Measurements from ENCODE around the gene SNX27.

Gene SNX27

DNA sequence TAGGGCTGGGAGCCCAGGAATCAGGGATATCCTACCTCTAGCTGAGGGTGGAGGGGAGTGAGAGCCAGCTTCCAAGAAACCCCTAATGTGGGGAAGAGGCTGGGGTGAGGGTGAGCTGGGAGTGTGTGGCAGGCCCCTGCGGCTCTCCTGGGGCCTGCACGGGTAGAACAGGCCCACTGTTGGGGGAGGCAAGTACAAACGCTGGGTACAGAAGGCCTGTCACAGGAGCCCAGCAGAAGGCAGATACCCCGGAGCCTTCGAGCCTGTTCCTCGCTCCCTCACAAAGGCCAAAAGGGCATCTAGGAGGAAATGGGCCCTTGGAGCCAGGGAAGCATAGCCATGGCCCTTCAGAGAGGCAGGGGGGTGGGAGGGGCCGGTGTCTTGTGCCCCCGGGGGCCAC lies 91.1 kb downstream of the SNX27 start:
- TF ChIP-seq, protein P1, sequence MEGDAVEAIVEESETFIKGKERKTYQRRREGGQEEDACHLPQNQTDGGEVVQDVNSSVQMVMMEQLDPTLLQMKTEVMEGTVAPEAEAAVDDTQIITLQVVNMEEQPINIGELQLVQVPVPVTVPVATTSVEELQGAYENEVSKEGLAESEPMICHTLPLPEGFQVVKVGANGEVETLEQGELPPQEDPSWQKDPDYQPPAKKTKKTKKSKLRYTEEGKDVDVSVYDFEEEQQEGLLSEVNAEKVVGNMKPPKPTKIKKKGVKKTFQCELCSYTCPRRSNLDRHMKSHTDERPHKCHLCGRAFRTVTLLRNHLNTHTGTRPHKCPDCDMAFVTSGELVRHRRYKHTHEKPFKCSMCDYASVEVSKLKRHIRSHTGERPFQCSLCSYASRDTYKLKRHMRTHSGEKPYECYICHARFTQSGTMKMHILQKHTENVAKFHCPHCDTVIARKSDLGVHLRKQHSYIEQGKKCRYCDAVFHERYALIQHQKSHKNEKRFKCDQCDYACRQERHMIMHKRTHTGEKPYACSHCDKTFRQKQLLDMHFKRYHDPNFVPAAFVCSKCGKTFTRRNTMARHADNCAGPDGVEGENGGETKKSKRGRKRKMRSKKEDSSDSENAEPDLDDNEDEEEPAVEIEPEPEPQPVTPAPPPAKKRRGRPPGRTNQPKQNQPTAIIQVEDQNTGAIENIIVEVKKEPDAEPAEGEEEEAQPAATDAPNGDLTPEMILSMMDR (IDR thresholded peaks at IDR 0.05; ENCODE audit: poor library complexity, severe bottlenecking) = no peak
- Histone ChIP-seq H3K4me3 (ENCODE audit: severe bottlenecking) (no peak overlapping the region), H3K9me3 (ENCODE audit: severe bottlenecking) (no peaks in the 10 kb centered on the region), H3K27me3 (ENCODE audit: insufficient read depth, poor library complexity, severe bottlenecking) (no peaks in the 10 kb centered on the region), H3K4me1 (ENCODE audit: insufficient read depth, poor library complexity, severe bottlenecking) (no peaks in the 10 kb centered on the region), H3K36me3 (ENCODE audit: low read depth) (peaks cover 4% of the 10 kb centered on the region; the same call in 1 of the 2 replicates), H3K27ac (ENCODE audit: poor library complexity, severe bottlenecking) (no peak overlapping the region)
- ATAC-seq (ENCODE audit: low read depth) (no peak), DNase-seq (ENCODE audit: low spot score) (no peak)

DNA sequence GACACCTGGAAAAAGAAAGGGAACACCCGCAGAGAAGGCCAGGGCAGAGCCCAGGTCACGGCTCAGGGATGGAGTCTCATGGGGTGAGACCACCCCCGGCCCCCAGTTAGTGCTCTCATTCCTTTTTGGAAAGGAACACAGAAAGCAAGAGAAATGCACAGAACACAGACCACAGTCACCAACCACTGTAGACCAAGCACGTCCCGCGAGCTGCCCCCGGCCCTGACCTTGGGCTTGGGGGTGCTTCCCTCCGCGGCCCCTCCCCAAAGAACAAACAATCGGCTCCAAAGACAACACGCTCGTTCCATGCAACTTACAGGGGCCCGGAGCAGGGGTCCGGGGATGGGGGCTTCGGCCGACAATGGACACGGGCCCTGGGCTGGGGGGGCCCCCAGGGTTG lies 92.0 kb downstream of the SNX27 start:
- Histone ChIP-seq H3K27me3 (ENCODE audit: insufficient read depth, poor library complexity, severe bottlenecking) (no peaks in the 10 kb centered on the region), H3K27ac (ENCODE audit: poor library complexity, severe bottlenecking) (no peak overlapping the region), H3K36me3 (ENCODE audit: low read depth) (peaks cover under 1% of the 10 kb centered on the region; the same call in 1 of the 2 replicates), H3K9me3 (ENCODE audit: severe bottlenecking) (no peaks in the 10 kb centered on the region), H3K4me3 (ENCODE audit: severe bottlenecking) (no peak overlapping the region), H3K4me1 (ENCODE audit: insufficient read depth, poor library complexity, severe bottlenecking) (no peaks in the 10 kb centered on the region)
- DNase-seq (ENCODE audit: low spot score) = no peak
- ATAC-seq (ENCODE audit: low read depth) = no peak
- TF ChIP-seq, protein P1 (IDR thresholded peaks at IDR 0.05; ENCODE audit: poor library complexity, severe bottlenecking) = no peak

DNA sequence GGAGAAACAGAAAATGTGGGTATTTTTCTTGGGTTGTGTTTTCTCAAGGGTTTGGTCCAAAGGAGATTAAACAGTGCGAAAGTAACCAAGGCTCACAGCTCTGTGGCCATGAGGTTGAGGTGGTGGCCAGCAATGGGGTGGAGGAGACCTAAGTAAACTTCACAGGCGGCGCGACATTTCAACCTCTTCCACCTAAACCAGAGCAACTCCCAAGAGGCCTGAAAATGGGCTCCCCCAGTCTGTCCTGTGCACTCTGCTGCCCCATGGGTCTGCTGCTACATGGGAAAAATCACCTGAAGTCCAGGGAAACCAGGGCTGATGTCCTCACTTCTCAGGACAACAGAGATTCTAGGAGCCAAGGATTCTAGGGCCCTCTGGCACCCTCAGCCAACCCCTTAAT lies 92.4 kb downstream of the SNX27 start:
- Histone ChIP-seq H3K27me3 (ENCODE audit: insufficient read depth, poor library complexity, severe bottlenecking) (no peaks in the 10 kb centered on the region), H3K9me3 (ENCODE audit: severe bottlenecking) (no peaks in the 10 kb centered on the region), H3K4me3 (ENCODE audit: severe bottlenecking) (no peak overlapping the region), H3K4me1 (ENCODE audit: insufficient read depth, poor library complexity, severe bottlenecking) (no peaks in the 10 kb centered on the region), H3K27ac (ENCODE audit: poor library complexity, severe bottlenecking) (no peak overlapping the region), H3K36me3 (ENCODE audit: low read depth) (no peaks in the 10 kb centered on the region; the same call in 1 of the 2 replicates)
- no peak for ATAC-seq (ENCODE audit: low read depth)
- TF ChIP-seq, protein P1 (IDR thresholded peaks at IDR 0.05; ENCODE audit: poor library complexity, severe bottlenecking) = no peak
- no peak for DNase-seq (ENCODE audit: low spot score)

DNA sequence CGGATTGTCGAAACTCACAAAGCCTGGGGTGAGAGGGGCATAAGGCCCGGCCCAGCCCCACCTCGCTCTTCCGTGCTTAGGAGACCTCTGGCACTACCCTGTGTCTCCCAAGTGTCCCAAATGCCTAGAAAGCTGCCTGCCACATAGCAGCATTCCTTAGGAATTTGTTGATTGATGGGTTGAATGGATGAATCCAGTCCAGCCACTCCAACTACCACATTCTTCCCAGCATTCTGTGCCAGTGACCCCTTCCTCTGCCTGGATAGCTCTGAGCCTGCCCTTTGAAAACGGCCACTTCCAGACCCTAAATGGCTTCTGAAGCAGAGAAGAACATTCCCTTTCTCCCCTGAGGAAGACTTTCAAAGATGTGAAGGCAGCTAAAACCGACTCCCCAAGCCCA lies 93.3 kb downstream of the SNX27 start:
- H3K36me3 ChIP-seq (ENCODE audit: low read depth) = no peaks in the 10 kb centered on the region
- ATAC-seq (ENCODE audit: low read depth) (no peak), DNase-seq (ENCODE audit: low spot score) (no peak)
- TF ChIP-seq, protein P1 (IDR thresholded peaks at IDR 0.05; ENCODE audit: poor library complexity, severe bottlenecking) = no peak
- H3K27me3 ChIP-seq (ENCODE audit: insufficient read depth, poor library complexity, severe bottlenecking) = no peaks in the 10 kb centered on the region
- no peaks in the 10 kb centered on the region for H3K4me1 ChIP-seq (ENCODE audit: insufficient read depth, poor library complexity, severe bottlenecking)
- no peaks in the 10 kb centered on the region for H3K9me3 ChIP-seq (ENCODE audit: severe bottlenecking)
- H3K4me3 ChIP-seq (ENCODE audit: severe bottlenecking) = no peak overlapping the region
- no peak overlapping the region for H3K27ac ChIP-seq (ENCODE audit: poor library complexity, severe bottlenecking)

DNA sequence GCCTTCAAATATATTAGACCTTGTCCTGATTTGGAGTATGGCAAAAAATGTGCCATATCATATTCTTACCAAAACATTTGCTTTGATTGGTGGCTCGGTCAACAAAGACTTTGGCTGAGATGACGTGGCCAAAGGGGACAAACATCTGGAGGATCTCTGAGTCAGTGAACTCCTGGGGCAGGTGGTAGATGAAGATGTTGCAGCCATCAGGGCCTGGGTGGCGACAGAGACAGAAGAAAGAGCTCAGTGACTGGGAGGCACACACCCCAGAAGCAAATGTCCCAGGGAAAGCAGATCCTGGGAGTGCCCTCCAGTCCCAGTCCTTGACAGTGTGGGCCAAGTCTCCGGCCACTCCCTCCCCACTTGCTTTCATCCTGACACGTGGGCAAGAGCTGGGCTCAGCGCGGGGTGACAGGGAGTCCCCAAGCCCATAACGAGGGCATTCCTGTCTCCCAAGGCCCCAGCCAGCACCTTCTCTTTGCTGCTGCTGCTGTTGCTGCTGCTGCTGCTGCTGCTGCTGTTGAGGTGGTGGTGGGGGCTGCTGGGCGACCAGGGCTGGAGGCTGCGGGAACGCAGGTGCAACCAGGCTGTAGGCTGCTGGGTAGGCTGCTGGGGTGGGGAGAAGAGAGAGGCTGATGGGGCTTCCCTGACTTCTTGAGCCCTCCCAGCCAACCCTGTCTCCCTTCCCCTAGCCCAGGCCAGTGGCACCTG lies 94.1 kb downstream of the SNX27 start:
- no peaks in the 10 kb centered on the region for H3K36me3 ChIP-seq (ENCODE audit: low read depth)
- no peak overlapping the region for H3K27ac ChIP-seq (ENCODE audit: poor library complexity, severe bottlenecking)
- no peak for DNase-seq (ENCODE audit: low spot score)
- TF ChIP-seq, protein P1 (IDR thresholded peaks at IDR 0.05; ENCODE audit: poor library complexity, severe bottlenecking) = no peak
- no peak overlapping the region for H3K4me3 ChIP-seq (ENCODE audit: severe bottlenecking)
- no peaks in the 10 kb centered on the region for H3K27me3 ChIP-seq (ENCODE audit: insufficient read depth, poor library complexity, severe bottlenecking)
- H3K9me3 ChIP-seq (ENCODE audit: severe bottlenecking) = no peaks in the 10 kb centered on the region
- H3K4me1 ChIP-seq (ENCODE audit: insufficient read depth, poor library complexity, severe bottlenecking) = no peaks in the 10 kb centered on the region
- ATAC-seq (ENCODE audit: low read depth) = no peak; the same call in 2 of the 3 replicates

All from RWPE2 (cell line).